ENCODE measurements around the gene ELL.
"Not testable (repeated sequence)": the region's sequence is repeated elsewhere in the genome, so short reads cannot be mapped to it uniquely, and the experiment has no call there.

The ELL gene

GRCh38 chr19:18541258-18541991 is 19.6 kb upstream of the ELL start:
- no peak for DNase-seq (ENCODE audit: low read depth, low spot score)
- Histone ChIP-seq H3K4me3 (ENCODE audit: insufficient read length, low read depth) (no peak overlapping the region), H3K4me1 (ENCODE audit: insufficient read depth, insufficient read length) (peaks cover 5% of the 10 kb centered on the region), H3K27me3 (ENCODE audit: insufficient read depth, insufficient read length) (no peaks in the 10 kb centered on the region), H3K9me3 (ENCODE audit: insufficient read depth, low read length) (no peaks in the 10 kb centered on the region), H3K36me3 (ENCODE audit: insufficient read depth, insufficient read length, low read length) (peaks cover 52% of the 10 kb centered on the region), H3K9ac (ENCODE audit: insufficient read length, low read depth) (no peak overlapping the region)
- TF ChIP-seq SUZ12 (IDR thresholded peaks at IDR 0.05; ENCODE audit: extremely low read depth, insufficient read depth, insufficient read length), result no peak
- TF ChIP-seq YY1 (IDR thresholded peaks at IDR 0.05; ENCODE audit: insufficient read depth, insufficient read length), result no peak
- TF ChIP-seq ZNF274 (IDR thresholded peaks at IDR 0.05; ENCODE audit: low read depth, low read length), result no peak

GRCh38 chr19:18540200-18540599 is 18.3 kb upstream of the ELL start:
- H3K4me3 ChIP-seq (ENCODE audit: insufficient read length, low read depth); DNase-seq (ENCODE audit: low read depth, low spot score); H3K9ac ChIP-seq (ENCODE audit: insufficient read length, low read depth); H3K4me1 ChIP-seq (ENCODE audit: insufficient read depth, insufficient read length); H3K9me3 ChIP-seq (ENCODE audit: insufficient read depth, low read length); H3K27me3 ChIP-seq (ENCODE audit: insufficient read depth, insufficient read length): not testable (repeated sequence)
- H3K36me3 ChIP-seq (ENCODE audit: insufficient read depth, insufficient read length, low read length), result peaks cover 64% of the 10 kb centered on the region

- Histone ChIP-seq H3K4me1 (ENCODE audit: insufficient read depth, insufficient read length) (peaks cover 3% of the 10 kb centered on the region), H3K36me3 (ENCODE audit: insufficient read depth, insufficient read length, low read length) (peaks cover 67% of the 10 kb centered on the region), H3K4me3 (ENCODE audit: insufficient read length, low read depth) (no peak overlapping the region), H3K9ac (ENCODE audit: insufficient read length, low read depth) (no peak overlapping the region), H3K27me3 (ENCODE audit: insufficient read depth, insufficient read length) (no peaks in the 10 kb centered on the region), H3K9me3 (ENCODE audit: insufficient read depth, low read length) (no peaks in the 10 kb centered on the region)
- TF ChIP-seq ZNF274 (IDR thresholded peaks at IDR 0.05; ENCODE audit: low read depth, low read length), result no peak
- DNase-seq (ENCODE audit: low read depth, low spot score), result no peak
Observed at GRCh38 chr19:18539372-18539771, 17.5 kb upstream of the ELL start.

- no peak overlapping the region for H3K9ac ChIP-seq (ENCODE audit: insufficient read length, low read depth)
- H3K27me3 ChIP-seq (ENCODE audit: insufficient read depth, insufficient read length), result no peaks in the 10 kb centered on the region
- no peaks in the 10 kb centered on the region for H3K4me1 ChIP-seq (ENCODE audit: insufficient read depth, insufficient read length)
- TF ChIP-seq ZNF274 (IDR thresholded peaks at IDR 0.05; ENCODE audit: low read depth, low read length) (no peak), YY1 (IDR thresholded peaks at IDR 0.05; ENCODE audit: insufficient read depth, insufficient read length) (no peak), SUZ12 (IDR thresholded peaks at IDR 0.05; ENCODE audit: extremely low read depth, insufficient read depth, insufficient read length) (no peak)
- peaks cover 70% of the 10 kb centered on the region for H3K36me3 ChIP-seq (ENCODE audit: insufficient read depth, insufficient read length, low read length)
- no peaks in the 10 kb centered on the region for H3K9me3 ChIP-seq (ENCODE audit: insufficient read depth, low read length)
- DNase-seq (ENCODE audit: low read depth, low spot score), result no peak
- no peak overlapping the region for H3K4me3 ChIP-seq (ENCODE audit: insufficient read length, low read depth)
Observed at GRCh38 chr19:18538115-18538514, 16.2 kb upstream of the ELL start.

- no peak overlapping the region for H3K9ac ChIP-seq (ENCODE audit: insufficient read length, low read depth)
- no peaks in the 10 kb centered on the region for H3K4me1 ChIP-seq (ENCODE audit: insufficient read depth, insufficient read length)
- peaks cover 77% of the 10 kb centered on the region for H3K36me3 ChIP-seq (ENCODE audit: insufficient read depth, insufficient read length, low read length)
- DNase-seq (ENCODE audit: low read depth, low spot score), result no peak
- H3K9me3 ChIP-seq (ENCODE audit: insufficient read depth, low read length), result no peaks in the 10 kb centered on the region
- no peak overlapping the region for H3K4me3 ChIP-seq (ENCODE audit: insufficient read length, low read depth)
- TF ChIP-seq SUZ12 (IDR thresholded peaks at IDR 0.05; ENCODE audit: extremely low read depth, insufficient read depth, insufficient read length) (no peak), YY1 (IDR thresholded peaks at IDR 0.05; ENCODE audit: insufficient read depth, insufficient read length) (no peak), ZNF274 (IDR thresholded peaks at IDR 0.05; ENCODE audit: low read depth, low read length) (no peak)
- H3K27me3 ChIP-seq (ENCODE audit: insufficient read depth, insufficient read length), result no peaks in the 10 kb centered on the region
Observed at GRCh38 chr19:18537431-18537830, 15.6 kb upstream of the ELL start.

GRCh38 chr19:18536475-18536874 is 14.6 kb upstream of the ELL start:
- H3K4me3 ChIP-seq (ENCODE audit: insufficient read length, low read depth), result no peak overlapping the region
- no peaks in the 10 kb centered on the region for H3K4me1 ChIP-seq (ENCODE audit: insufficient read depth, insufficient read length)
- H3K36me3 ChIP-seq (ENCODE audit: insufficient read depth, insufficient read length, low read length), result peaks cover 81% of the 10 kb centered on the region
- TF ChIP-seq YY1 (IDR thresholded peaks at IDR 0.05; ENCODE audit: insufficient read depth, insufficient read length) (no peak), SUZ12 (IDR thresholded peaks at IDR 0.05; ENCODE audit: extremely low read depth, insufficient read depth, insufficient read length) (no peak), ZNF274 (IDR thresholded peaks at IDR 0.05; ENCODE audit: low read depth, low read length) (no peak)
- H3K9me3 ChIP-seq (ENCODE audit: insufficient read depth, low read length), result no peaks in the 10 kb centered on the region
- H3K27me3 ChIP-seq (ENCODE audit: insufficient read depth, insufficient read length), result no peaks in the 10 kb centered on the region
- H3K9ac ChIP-seq (ENCODE audit: insufficient read length, low read depth), result no peak overlapping the region
- DNase-seq (ENCODE audit: low read depth, low spot score), result no peak

- H3K27me3 ChIP-seq (ENCODE audit: insufficient read depth, insufficient read length), result no peaks in the 10 kb centered on the region
- no peak overlapping the region for H3K9ac ChIP-seq (ENCODE audit: insufficient read length, low read depth)
- H3K36me3 ChIP-seq (ENCODE audit: insufficient read depth, insufficient read length, low read length), result peaks cover 63% of the 10 kb centered on the region
- DNase-seq (ENCODE audit: low read depth, low spot score), result no peak
- TF ChIP-seq SUZ12 (IDR thresholded peaks at IDR 0.05; ENCODE audit: extremely low read depth, insufficient read depth, insufficient read length) (no peak), YY1 (IDR thresholded peaks at IDR 0.05; ENCODE audit: insufficient read depth, insufficient read length) (no peak), ZNF274 (IDR thresholded peaks at IDR 0.05; ENCODE audit: low read depth, low read length) (no peak)
- H3K4me3 ChIP-seq (ENCODE audit: insufficient read length, low read depth), result no peak overlapping the region
- H3K4me1 ChIP-seq (ENCODE audit: insufficient read depth, insufficient read length), result no peaks in the 10 kb centered on the region
- H3K9me3 ChIP-seq (ENCODE audit: insufficient read depth, low read length), result no peaks in the 10 kb centered on the region
Observed at GRCh38 chr19:18533058-18533457, 11.2 kb upstream of the ELL start.
